CD4-positive, CD25-positive, alpha-beta regulatory T cell (primary cell): ENCODE data around the gene WARS2. TPM values are rescaled to one million over a fixed set of nuclear protein-coding genes. Genes with fewer than 3 reads are reported as not detected.

Experiments
- ATAC-seq, 2 donors: fragments of 150-1000 bp; cut with Tn5 transposase; one replicate each; pipeline ENCODE4 v1.10.0; 2021; ENCODE audit warnings: low read depth in 2 of 2, moderate number of reproducible peaks in 2 of 2, moderate library complexity in 1 of 2
- DNase-seq, 3 donors: peaks; one replicate each; pipeline versions ENCODE4 v3.0.0 to v3.0.0-alpha.2; 2012 to 2022; ENCODE audit warnings: mixed read lengths in 1 of 3
- H3K27ac ChIP-seq: one replicate; pipeline ENCODE4 v1.7.0; 2013; ENCODE audit warnings: mild to moderate bottlenecking, low read length; ENCODE audit not compliant: insufficient read depth, poor library complexity, severe bottlenecking
- H3K27me3 ChIP-seq: one replicate; pipeline ENCODE4 v1.7.0; 2013; ENCODE audit warnings: low read length; ENCODE audit not compliant: control insufficient read depth, insufficient read depth
- H3K36me3 ChIP-seq: one replicate; pipeline ENCODE4 v1.7.0; 2013; ENCODE audit warnings: mild to moderate bottlenecking, low read length, moderate library complexity; ENCODE audit not compliant: control insufficient read depth, insufficient read depth
- H3K4me1 ChIP-seq: 2 replicates; pipeline ENCODE4 v1.7.0; 2013; ENCODE audit warnings: mild to moderate bottlenecking, low read length; ENCODE audit not compliant: insufficient read depth, control insufficient read depth, poor library complexity, severe bottlenecking
- H3K4me3 ChIP-seq: one replicate; pipeline ENCODE4 v1.7.0; 2013; ENCODE audit warnings: low read depth, mild to moderate bottlenecking, low read length, moderate library complexity
- H3K9me3 ChIP-seq, 2 experiments: 1 replicate in 1 of 2; 2 replicates in 1 of 2; pipeline ENCODE4 v1.7.0; 2013; ENCODE audit warnings: low read length in 2 of 2, mild to moderate bottlenecking in 1 of 2, moderate library complexity in 1 of 2; ENCODE audit not compliant: control insufficient read depth in 2 of 2
- H3K27ac Mint-ChIP-seq, 3 donors: one replicate each; pipeline ENCODE4 v1.8.0; 2020 to 2022; ENCODE audit warnings: mild to moderate bottlenecking in 3 of 3, mixed read lengths in 3 of 3, moderate library complexity in 2 of 3
- H3K27me3 Mint-ChIP-seq: one replicate; pipeline ENCODE4 v1.8.0; 2022; ENCODE audit warnings: mild to moderate bottlenecking, mixed read lengths
- H3K36me3 Mint-ChIP-seq: one replicate; pipeline ENCODE4 v1.8.0; 2020; ENCODE audit warnings: mixed read lengths
- H3K4me1 Mint-ChIP-seq, 4 donors: one replicate each; pipeline ENCODE4 v1.8.0; 2020 to 2022; ENCODE audit warnings: mixed read lengths in 4 of 4, mild to moderate bottlenecking in 1 of 4
- H3K4me3 Mint-ChIP-seq, 4 donors: one replicate each; pipeline ENCODE4 v1.8.0; 2020 to 2022; ENCODE audit warnings: mild to moderate bottlenecking in 4 of 4, mixed read lengths in 4 of 4, moderate library complexity in 3 of 4
- H3K9me3 Mint-ChIP-seq, 7 donors: one replicate each; pipeline ENCODE4 v1.8.0; 2020 to 2022; ENCODE audit warnings: mixed read lengths in 7 of 7, mild to moderate bottlenecking in 3 of 7, moderate library complexity in 2 of 7
- polyA plus RNA-seq, 4 donors: library from polyadenylated mRNA; unstranded; fragments of 300-500 nt; fragmentation: Illumina TruSeq; gene quantifications; one replicate each; pipeline ENCODE4 v1.2.3, GENCODE V29; 2021
- total RNA-seq: library from RNA; stranded (reverse); gene quantifications from one replicate; pipeline ENCODE4 v1.2.3, GENCODE V29; 2022

WARS2 gene
- total and polyA plus RNA-seq, 5 donors from 2014 or later: 13.9 to 23.0 (median 16.9) TPM

GRCh38 chr1:119046785-119047438 lies 93.5 kb downstream of the WARS2 start:
- H3K36me3 Mint-ChIP-seq: peaks cover 40% of the 10 kb centered on the region
- no peaks in the 10 kb centered on the region for H3K27me3 ChIP-seq
- no peak overlapping the region for H3K27ac Mint-ChIP-seq
- ATAC-seq (no peak), DNase-seq (no peak)
- H3K27me3 Mint-ChIP-seq: no peaks in the 10 kb centered on the region
- H3K9me3 Mint-ChIP-seq: peaks cover 0 to 3% (median 0%) of the 10 kb centered on the region in 7 donors
- H3K36me3 ChIP-seq: peaks cover 6% of the 10 kb centered on the region
- no peak overlapping the region for H3K27ac ChIP-seq
- no peak overlapping the region for H3K4me3 Mint-ChIP-seq
- no peaks in the 10 kb centered on the region for H3K4me1 ChIP-seq
- no peaks in the 10 kb centered on the region for H3K9me3 ChIP-seq
- no peak overlapping the region for H3K4me3 ChIP-seq
- peaks cover 0 to 6% (median 2%) of the 10 kb centered on the region in 4 donors for H3K4me1 Mint-ChIP-seq

GRCh38 chr1:119046429-119046784 lies 94.0 kb downstream of the WARS2 start:
- peaks cover 0 to 6% (median 2%) of the 10 kb centered on the region in 4 donors for H3K4me1 Mint-ChIP-seq
- Histone ChIP-seq H3K9me3 (no peaks in the 10 kb centered on the region), H3K27ac (no peak overlapping the region), H3K4me3 (no peak overlapping the region), H3K27me3 (no peaks in the 10 kb centered on the region), H3K4me1 (no peaks in the 10 kb centered on the region), H3K36me3 (peaks cover 6% of the 10 kb centered on the region)
- H3K27ac Mint-ChIP-seq: no peak overlapping the region
- no peaks in the 10 kb centered on the region for H3K27me3 Mint-ChIP-seq
- DNase-seq: no peak
- H3K9me3 Mint-ChIP-seq: peaks cover 0 to 3% (median 0%) of the 10 kb centered on the region in 7 donors
- H3K36me3 Mint-ChIP-seq: peaks cover 41% of the 10 kb centered on the region
- H3K4me3 Mint-ChIP-seq: no peak overlapping the region
- no peak for ATAC-seq

DNA sequence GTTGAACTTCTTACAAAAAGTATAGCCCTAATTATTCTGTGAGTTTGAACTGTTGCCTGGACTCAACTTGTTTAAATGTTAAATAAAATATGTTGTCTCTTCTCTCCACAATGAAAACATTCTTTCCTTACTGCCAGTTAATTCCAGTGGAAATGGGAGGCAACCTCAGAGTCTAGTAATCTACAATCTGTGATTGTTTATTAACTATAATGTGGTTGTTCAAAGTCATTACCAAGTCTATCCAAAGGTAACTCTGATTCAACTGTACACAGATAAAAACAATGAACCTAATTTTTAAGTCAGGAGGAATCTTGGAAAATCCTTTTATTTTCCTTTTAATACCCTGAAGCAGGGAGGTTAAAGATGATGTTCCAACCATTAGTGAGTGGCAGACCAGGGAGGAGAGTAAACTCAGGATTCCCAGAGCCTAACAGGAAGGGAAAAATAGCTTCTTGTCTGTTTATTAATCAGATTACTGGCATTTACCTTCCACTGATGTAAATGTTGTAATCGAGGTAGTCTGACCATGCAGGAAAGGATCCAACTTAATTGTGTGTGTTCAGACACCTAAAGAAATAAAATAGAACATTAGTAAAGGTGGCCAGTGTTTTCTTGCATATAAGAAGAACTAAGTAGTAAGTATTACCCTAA lies 95.2 kb downstream of the WARS2 start:
- no peaks in the 10 kb centered on the region for H3K27me3 Mint-ChIP-seq
- peaks cover 0 to 5% (median 2%) of the 10 kb centered on the region in 4 donors for H3K4me1 Mint-ChIP-seq
- peaks cover 0 to 2% (median 0%) of the 10 kb centered on the region in 7 donors for H3K9me3 Mint-ChIP-seq
- H3K36me3 Mint-ChIP-seq: peaks cover 47% of the 10 kb centered on the region
- Histone ChIP-seq H3K27ac (no peak overlapping the region), H3K36me3 (peaks cover 10% of the 10 kb centered on the region), H3K27me3 (no peaks in the 10 kb centered on the region), H3K4me3 (no peak overlapping the region), H3K9me3 (no peaks in the 10 kb centered on the region), H3K4me1 (no peaks in the 10 kb centered on the region)
- H3K27ac Mint-ChIP-seq: no peak overlapping the region
- no peak for DNase-seq
- no peak for ATAC-seq
- H3K4me3 Mint-ChIP-seq: no peak overlapping the region

- Histone ChIP-seq H3K27me3 (no peaks in the 10 kb centered on the region), H3K4me1 (no peaks in the 10 kb centered on the region), H3K27ac (no peak overlapping the region), H3K4me3 (no peak overlapping the region), H3K9me3 (no peaks in the 10 kb centered on the region), H3K36me3 (peaks cover 10% of the 10 kb centered on the region)
- DNase-seq (no peak), ATAC-seq (no peak)
- peaks cover 0 to 4% (median 0%) of the 10 kb centered on the region in 7 donors for H3K9me3 Mint-ChIP-seq
- H3K36me3 Mint-ChIP-seq: peaks cover 63% of the 10 kb centered on the region
- no peaks in the 10 kb centered on the region for H3K27me3 Mint-ChIP-seq
- no peak overlapping the region for H3K27ac Mint-ChIP-seq
- H3K4me1 Mint-ChIP-seq: peaks cover 0 to 5% (median 0%) of the 10 kb centered on the region in 4 donors
- H3K4me3 Mint-ChIP-seq: no peak overlapping the region
These were observed 99.5 kb downstream of the WARS2 start for GRCh38 chr1:119040906-119041305.

DNA sequence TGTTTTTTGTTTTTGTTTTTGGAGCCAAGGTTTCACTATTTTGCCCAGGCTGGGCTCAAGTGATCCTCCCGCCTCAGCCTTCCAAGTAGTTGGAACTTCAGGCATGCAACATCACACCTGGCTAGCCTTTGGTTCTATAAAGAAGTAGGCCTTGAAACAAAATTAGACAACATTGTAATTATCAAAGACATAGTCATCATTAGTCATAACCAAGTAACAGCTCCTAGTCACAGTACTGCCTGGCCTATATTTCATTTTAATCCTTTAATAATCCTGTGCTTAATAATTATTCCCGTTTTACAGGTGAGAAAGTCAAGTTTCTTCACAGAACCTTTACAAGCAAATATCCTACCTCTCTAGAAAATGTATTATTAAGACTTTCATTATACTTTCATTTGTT lies 100.0 kb downstream of the WARS2 start:
- DNase-seq (no peak), ATAC-seq (no peak)
- H3K27ac ChIP-seq: no peak overlapping the region
- H3K4me3 ChIP-seq: no peak overlapping the region
- H3K27ac Mint-ChIP-seq: no peak overlapping the region
- peaks cover 0 to 5% (median 0%) of the 10 kb centered on the region in 4 donors for H3K4me1 Mint-ChIP-seq
- H3K9me3 ChIP-seq: no peaks in the 10 kb centered on the region
- H3K36me3 Mint-ChIP-seq: peaks cover 60% of the 10 kb centered on the region
- H3K4me3 Mint-ChIP-seq: no peak overlapping the region
- peaks cover 0 to 4% (median 0%) of the 10 kb centered on the region in 7 donors for H3K9me3 Mint-ChIP-seq
- no peaks in the 10 kb centered on the region for H3K27me3 ChIP-seq
- no peaks in the 10 kb centered on the region for H3K4me1 ChIP-seq
- H3K36me3 ChIP-seq: peaks cover 10% of the 10 kb centered on the region
- H3K27me3 Mint-ChIP-seq: no peaks in the 10 kb centered on the region

GRCh38 chr1:119038363-119038762 lies 102.1 kb downstream of the WARS2 start:
- Histone ChIP-seq H3K4me3 (no peak overlapping the region), H3K27ac (no peak overlapping the region), H3K36me3 (peaks cover 13% of the 10 kb centered on the region), H3K9me3 (no peaks in the 10 kb centered on the region), H3K4me1 (no peaks in the 10 kb centered on the region), H3K27me3 (no peaks in the 10 kb centered on the region)
- H3K27me3 Mint-ChIP-seq: no peaks in the 10 kb centered on the region
- H3K36me3 Mint-ChIP-seq: peaks cover 62% of the 10 kb centered on the region
- DNase-seq: no peak
- H3K4me3 Mint-ChIP-seq: no peak overlapping the region
- no peak overlapping the region for H3K27ac Mint-ChIP-seq
- ATAC-seq: no peak
- H3K4me1 Mint-ChIP-seq: peaks cover 0 to 5% (median 0%) of the 10 kb centered on the region in 4 donors
- peaks cover 0 to 4% (median 0%) of the 10 kb centered on the region in 7 donors for H3K9me3 Mint-ChIP-seq

DNA sequence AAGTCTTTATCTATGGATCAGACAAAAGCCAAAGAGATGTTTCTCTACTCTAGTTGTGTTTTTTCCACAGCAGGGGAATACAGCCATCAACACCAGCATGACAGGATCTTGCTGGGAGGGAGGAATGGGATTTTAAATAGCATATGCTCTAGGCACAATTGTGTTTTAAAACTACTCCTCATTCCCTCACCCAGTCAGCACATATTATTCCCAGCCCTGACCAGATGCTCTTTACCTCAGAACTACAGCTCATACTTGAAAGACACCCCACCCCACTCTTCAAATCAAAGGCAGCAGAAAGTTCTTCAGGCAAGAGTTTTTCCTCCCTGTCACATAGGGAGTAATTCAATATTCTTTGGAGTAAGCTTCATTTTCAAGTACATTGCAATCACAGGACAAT lies 106.1 kb downstream of the WARS2 start:
- no peak overlapping the region for H3K27ac ChIP-seq
- no peaks in the 10 kb centered on the region for H3K27me3 ChIP-seq
- H3K4me3 Mint-ChIP-seq: no peak overlapping the region
- ATAC-seq (no peak), DNase-seq (no peak)
- no peak overlapping the region for H3K4me3 ChIP-seq
- H3K36me3 Mint-ChIP-seq: peaks cover 64% of the 10 kb centered on the region
- H3K27me3 Mint-ChIP-seq: no peaks in the 10 kb centered on the region
- H3K4me1 Mint-ChIP-seq: peaks cover 0 to 5% (median 0%) of the 10 kb centered on the region in 4 donors
- H3K9me3 ChIP-seq: no peaks in the 10 kb centered on the region
- H3K27ac Mint-ChIP-seq: no peak overlapping the region
- peaks cover 0 to 3% (median 0%) of the 10 kb centered on the region in 7 donors for H3K9me3 Mint-ChIP-seq
- H3K36me3 ChIP-seq: peaks cover 12% of the 10 kb centered on the region
- H3K4me1 ChIP-seq: no peaks in the 10 kb centered on the region

DNA sequence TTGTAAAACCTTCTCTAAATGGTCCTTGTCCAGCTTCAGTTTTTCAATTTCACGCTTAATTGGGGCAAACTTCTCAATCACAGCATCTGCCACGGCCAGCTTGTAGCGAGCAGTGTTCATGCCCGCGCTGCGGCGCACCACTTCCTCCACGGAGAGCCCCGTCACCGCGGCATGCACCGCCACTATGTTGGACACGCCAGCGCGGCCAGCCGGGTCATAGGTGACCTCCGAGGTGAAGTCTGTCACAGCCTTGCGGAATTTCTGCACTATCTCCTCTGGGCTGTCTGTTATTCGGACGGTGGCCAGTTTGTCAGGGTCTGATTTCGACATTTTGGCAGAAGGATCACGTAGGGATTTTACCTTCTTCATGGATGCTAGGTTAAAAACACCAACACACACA lies 107.5 kb downstream of the WARS2 start:
- no peak for ATAC-seq
- no peaks in the 10 kb centered on the region for H3K4me1 Mint-ChIP-seq
- peaks cover 58% of the 10 kb centered on the region for H3K36me3 Mint-ChIP-seq
- no peaks in the 10 kb centered on the region for H3K27me3 Mint-ChIP-seq
- H3K27ac Mint-ChIP-seq: no peak overlapping the region
- H3K9me3 ChIP-seq: no peaks in the 10 kb centered on the region
- H3K9me3 Mint-ChIP-seq: peaks cover 0 to 3% (median 0%) of the 10 kb centered on the region in 7 donors
- H3K4me1 ChIP-seq: no peaks in the 10 kb centered on the region
- no peak overlapping the region for H3K4me3 ChIP-seq
- no peak for DNase-seq
- H3K27ac ChIP-seq: no peak overlapping the region
- peaks cover 12% of the 10 kb centered on the region for H3K36me3 ChIP-seq
- H3K4me3 Mint-ChIP-seq: no peak overlapping the region
- no peaks in the 10 kb centered on the region for H3K27me3 ChIP-seq
